Kidney (tissue), 14 donors: ENCODE measurements around the gene FZD10. TPM values are rescaled to one million over a fixed set of nuclear protein-coding genes. Genes with fewer than 3 reads are reported as not detected.

Source experiments
- DNase-seq, 5 donors: peaks; one replicate each; pipeline ENCODE4 v3.0.0-alpha.2; 2013 to 2020
- FAIRE-seq: peaks from 2 replicates; lab custom pipeline; 2012; peaks lifted over from hg19 to GRCh38; lab: Jason Lieb, UNC
- H3K27ac ChIP-seq, 2 donors: one replicate each; pipeline ENCODE4 v1.7.0; 2013; ENCODE audit warnings: low read depth in 2 of 2, low read length in 2 of 2, inconsistent platforms in 1 of 2
- H3K27me3 ChIP-seq: one replicate; pipeline ENCODE4 v1.7.1; 2013; ENCODE audit warnings: low read length, inconsistent platforms; ENCODE audit not compliant: control insufficient read depth, insufficient read depth
- H3K36me3 ChIP-seq, 3 donors: one replicate each; pipeline versions ENCODE4 v1.7.0 to v1.7.1; 2013; ENCODE audit warnings: low read length in 3 of 3, control low read depth in 1 of 3, inconsistent platforms in 1 of 3; ENCODE audit not compliant: insufficient read depth in 3 of 3, control insufficient read depth in 2 of 3
- H3K4me1 ChIP-seq, 3 donors: one replicate each; pipeline versions ENCODE4 v1.7.0 to v1.7.1; 2013; ENCODE audit warnings: low read length in 3 of 3, inconsistent platforms in 1 of 3, low read depth in 1 of 3; ENCODE audit not compliant: control insufficient read depth in 2 of 3, insufficient read depth in 2 of 3
- H3K4me3 ChIP-seq, 3 donors: one replicate each; pipeline versions ENCODE4 v1.7.0 to v1.8.1; 2013; ENCODE audit warnings: low read length in 3 of 3, control low read depth in 1 of 3, inconsistent platforms in 1 of 3
- H3K9ac ChIP-seq, 3 donors: one replicate each; pipeline versions ENCODE4 v1.7.0 to v1.7.1; 2013; ENCODE audit warnings: low read length in 3 of 3, control low read depth in 1 of 3, inconsistent platforms in 1 of 3
- H3K9me3 ChIP-seq, 3 donors: one replicate each; pipeline versions ENCODE4 v1.7.0 to v1.7.1; 2013; ENCODE audit warnings: low read length in 3 of 3, control low read depth in 1 of 3, inconsistent platforms in 1 of 3; ENCODE audit not compliant: control insufficient read depth in 2 of 3, insufficient read depth in 1 of 3
- CTCF ChIP-seq: IDR thresholded peaks from 3 replicates; pipeline ENCODE4 v1.5.1; 2012; ENCODE audit warnings: mild to moderate bottlenecking, moderate library complexity, borderline replicate concordance; ENCODE audit not compliant: insufficient read depth; ENCODE audit errors: extremely low read depth
- intact Hi-C: fragments of 100-400 bp; cut with DNase I; formaldehyde crosslinking; loops from one replicate; pipeline ENCODE4 v1.11.1; 2022
- polyA plus RNA-seq: library from polyadenylated mRNA; stranded (reverse); fragments of 350-450 nt; fragmentation: Illumina TruSeq; extraction: RNeasy Lipid Tissue Mini Kit (QIAGEN cat#74804); gene quantifications from one replicate; pipeline ENCODE4 v1.2.3, GENCODE V29; 2014; ENCODE audit warnings: low read depth, low replicate concordance; ENCODE audit not compliant: insufficient read depth
- total RNA-seq: library from RNA; stranded (reverse); fragmentation: NEBNext Ultra II Directional; extraction: Animal tissue kit (Norgen Biotek cat#: 25700); gene quantifications from one replicate; pipeline ENCODE4 v1.2.1, GENCODE V29; 2021
- donor health status: control.
- donor health status: control.
- donor health status: control.
- donor health status: control.
- donor health status: control.
- donor health status: DM: yes; HTN: yes; CAD: no.
- donor health status: Normal renal cell carcinoma (clear cell type).

FZD10 gene
- total and polyA plus RNA-seq, 2 donors from 2014 or later = 0.11 to 0.57 TPM

GRCh38 chr12:130164216-130164542 is 1.9 kb downstream of the FZD10 start:
- peaks cover 7% of the 10 kb centered on the region for H3K27me3 ChIP-seq
- H3K4me1 ChIP-seq = peaks cover 0 to 7% (median 0%) of the 10 kb centered on the region in 3 donors
- H3K9ac ChIP-seq = no peak overlapping the region
- H3K27ac ChIP-seq = no peak overlapping the region
- DNase-seq = peak in 1 of 5 donors; percentile 26
- FAIRE-seq = no peak
- TF ChIP-seq CTCF = no peak
- H3K9me3 ChIP-seq = no peaks in the 10 kb centered on the region
- intact Hi-C loops = no loop called here
- no peaks in the 10 kb centered on the region for H3K36me3 ChIP-seq
- no peak overlapping the region for H3K4me3 ChIP-seq

GRCh38 chr12:130164936-130165335 is 2.7 kb downstream of the FZD10 start:
- DNase-seq (peak in 2 of 5 donors; percentile 11 to 26), FAIRE-seq (no peak)
- no peak for TF ChIP-seq CTCF
- Histone ChIP-seq H3K9me3 (no peaks in the 10 kb centered on the region), H3K36me3 (no peaks in the 10 kb centered on the region), H3K4me3 (no peak overlapping the region), H3K9ac (no peak overlapping the region), H3K27ac (no peak overlapping the region), H3K27me3 (peaks cover 9% of the 10 kb centered on the region), H3K4me1 (peaks cover 0 to 7% (median 0%) of the 10 kb centered on the region in 3 donors)
- intact Hi-C loops = no loop called here

DNA sequence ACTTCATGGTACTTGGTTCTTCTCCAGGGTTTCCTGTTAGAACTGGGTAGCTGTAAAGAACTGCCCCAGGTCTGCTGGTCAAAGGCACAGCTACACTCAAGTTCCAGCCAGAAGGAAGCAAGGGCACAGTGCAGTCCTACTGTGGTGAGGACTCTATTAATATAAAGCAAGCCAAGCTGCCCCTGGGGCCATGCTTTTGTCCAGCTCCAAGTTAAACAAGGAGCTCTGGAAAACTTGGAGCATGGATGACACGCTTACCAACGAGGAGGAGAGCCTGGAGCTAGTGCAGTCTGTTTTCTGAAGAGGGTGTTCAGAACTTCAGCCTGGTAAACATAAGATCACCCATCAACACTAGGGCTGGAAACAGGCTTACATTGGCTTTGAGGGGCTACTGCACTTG is 4.0 kb downstream of the FZD10 start:
- H3K4me1 ChIP-seq = peaks cover 0 to 4% (median 0%) of the 10 kb centered on the region in 3 donors
- no peak overlapping the region for H3K4me3 ChIP-seq
- TF ChIP-seq CTCF = no peak
- H3K36me3 ChIP-seq = no peaks in the 10 kb centered on the region
- H3K27me3 ChIP-seq = peaks cover 10% of the 10 kb centered on the region
- peak in 1 of 5 donors; percentile 13 for DNase-seq
- H3K9ac ChIP-seq = no peak overlapping the region
- intact Hi-C loops = no loop called here
- FAIRE-seq = no peak
- no peak overlapping the region for H3K27ac ChIP-seq
- no peaks in the 10 kb centered on the region for H3K9me3 ChIP-seq

DNA sequence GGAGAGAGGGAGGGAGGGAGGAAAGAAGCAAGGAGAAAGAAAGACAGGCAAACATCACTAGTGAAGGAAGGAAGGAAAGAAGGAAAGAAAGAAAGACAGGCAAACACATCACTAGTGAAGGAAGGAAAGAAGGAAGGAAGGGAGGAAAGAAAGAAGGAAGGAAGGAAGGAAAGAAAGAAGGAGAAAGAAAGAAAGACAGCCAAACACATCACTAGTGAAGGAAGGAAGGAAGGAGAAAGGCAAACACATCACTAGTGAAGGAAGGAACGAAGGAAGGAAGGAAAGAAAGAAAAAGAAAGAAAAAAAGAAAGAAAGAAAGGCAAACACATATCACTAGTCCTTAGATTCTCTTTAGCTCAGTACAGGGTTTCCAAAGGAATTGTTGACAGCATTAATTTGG is 5.3 kb downstream of the FZD10 start:
- Histone ChIP-seq H3K4me3 (no peak overlapping the region), H3K27ac (no peak overlapping the region), H3K27me3 (peaks cover 10% of the 10 kb centered on the region), H3K9me3 (peaks cover 0 to 4% (median 2%) of the 10 kb centered on the region in 3 donors), H3K9ac (no peak overlapping the region), H3K4me1 (peaks cover 0 to 2% (median 0%) of the 10 kb centered on the region in 3 donors), H3K36me3 (no peaks in the 10 kb centered on the region)
- intact Hi-C loops = no loop called here
- FAIRE-seq (no peak), DNase-seq (no peak)
- TF ChIP-seq CTCF = no peak
